ENCODE measurements around the gene ROPN1B. TPM values are rescaled to one million over a fixed set of nuclear protein-coding genes. Genes with fewer than 3 reads are reported as not detected.
"Not testable (repeated sequence)": the region's sequence is repeated elsewhere in the genome, so short reads cannot be mapped to it uniquely, and the experiment has no call there.

The ROPN1B gene
- total RNA-seq, result 0.10 TPM

DNA sequence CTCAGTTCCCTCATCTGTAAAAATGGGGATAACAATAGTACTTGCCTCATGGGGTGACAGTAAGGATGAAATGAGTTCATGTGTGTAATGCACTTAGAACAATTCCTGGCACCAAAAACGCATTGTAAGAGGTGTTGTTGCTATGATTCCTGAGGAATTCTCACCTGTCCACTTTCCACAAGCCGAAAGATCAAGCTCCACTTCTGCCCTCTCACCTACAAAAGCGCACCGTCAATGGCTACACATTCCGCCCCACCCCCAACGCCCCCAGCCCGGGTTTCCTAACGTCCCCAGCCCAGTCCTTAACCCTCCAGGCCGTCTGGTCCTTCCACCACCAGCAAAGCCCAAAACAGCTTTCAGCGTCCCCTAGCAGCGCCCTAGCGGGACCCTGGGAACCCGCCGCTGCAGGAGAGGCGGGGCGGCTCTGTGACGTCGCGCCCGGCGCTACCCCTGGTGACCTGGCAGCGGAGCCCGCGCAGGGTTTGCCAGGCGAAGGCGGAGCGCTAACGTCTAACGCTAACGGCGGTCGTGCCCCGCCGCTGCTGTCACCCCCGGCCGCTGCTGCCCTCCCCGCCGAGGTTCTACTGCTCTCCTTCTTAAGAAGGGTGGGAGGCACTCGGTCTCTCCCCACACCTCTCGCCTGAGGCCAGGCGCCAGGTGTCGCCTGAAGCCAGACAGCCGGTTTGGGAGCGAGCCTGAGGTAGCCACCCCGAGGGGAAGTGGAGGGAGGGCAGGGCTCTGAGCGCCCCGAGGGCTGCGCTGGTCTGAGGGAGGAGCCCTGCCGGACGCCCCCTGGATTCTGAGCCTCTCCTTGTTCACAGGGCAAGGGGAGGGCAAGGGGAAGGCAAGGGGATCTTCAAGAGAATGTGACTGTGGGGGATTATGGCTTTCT lies at the start of gene ROPN1B:
ROPN1B (plus strand) TSS at position 478 of the 892 bp plus-strand sequence. CDS start 2,877 bp downstream, outside the sequence.
- not testable (repeated sequence) for H3K4me3 ChIP-seq (ENCODE audit: low read length); H3K9me3 ChIP-seq (ENCODE audit: low read depth, low read length); H3K4me1 ChIP-seq (ENCODE audit: insufficient read depth, low read length)
- peaks cover 26% of the 10 kb centered on the region for H3K27me3 ChIP-seq (ENCODE audit: insufficient read depth, low read length)

DNA sequence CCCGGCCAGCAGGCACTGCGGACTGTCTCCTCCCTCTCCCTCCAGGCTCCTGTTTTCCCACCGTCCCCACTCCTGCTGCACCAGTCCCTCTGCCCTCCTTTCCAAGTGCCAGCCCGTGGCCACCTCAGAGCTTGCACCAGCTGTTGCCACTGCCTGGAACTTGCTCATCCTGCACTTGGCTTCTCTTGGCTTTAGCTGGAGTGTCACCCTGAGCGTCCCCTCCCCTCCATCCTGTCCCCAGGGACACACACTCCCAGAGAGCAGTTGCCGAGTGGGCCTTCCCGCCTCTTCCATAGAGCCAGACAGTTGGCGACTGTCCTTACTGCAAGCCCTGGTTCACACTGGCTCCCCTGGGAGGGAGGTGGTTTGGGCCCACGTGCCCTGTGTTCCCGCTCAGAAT lies 48.8 kb upstream of the ROPN1B start:
- not testable (repeated sequence) for H3K27me3 ChIP-seq (ENCODE audit: insufficient read depth, low read length); H3K4me3 ChIP-seq (ENCODE audit: low read length); H3K9me3 ChIP-seq (ENCODE audit: low read depth, low read length); H3K4me1 ChIP-seq (ENCODE audit: insufficient read depth, low read length)

DNA sequence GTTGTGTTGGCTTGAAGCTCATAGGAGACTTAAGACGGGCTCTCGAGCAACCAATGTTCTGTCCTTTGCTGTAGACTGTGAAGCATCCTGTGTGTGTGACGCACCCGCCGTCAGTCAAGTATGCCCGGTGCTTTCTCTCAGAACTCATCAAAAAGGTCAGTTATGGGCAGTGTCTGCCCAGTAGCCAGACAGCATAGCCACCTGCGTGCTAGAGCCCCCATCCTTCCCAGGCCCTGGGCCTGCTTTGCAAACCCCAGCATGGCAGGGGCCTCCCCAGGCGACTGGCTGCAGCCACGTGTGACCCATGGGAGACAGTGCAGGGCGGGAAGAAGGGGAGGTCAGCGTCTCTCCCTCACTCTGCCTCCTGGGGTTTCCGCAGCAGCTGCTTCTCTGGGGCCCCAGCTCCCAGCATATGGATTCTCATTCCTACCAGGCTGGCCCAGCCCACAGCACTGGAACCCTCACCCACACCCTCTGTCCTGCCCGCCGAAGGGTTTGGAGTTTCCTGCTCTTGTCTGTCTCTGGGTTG lies 48.2 kb upstream of the ROPN1B start:
- not testable (repeated sequence) for H3K4me1 ChIP-seq (ENCODE audit: insufficient read depth, low read length); H3K27me3 ChIP-seq (ENCODE audit: insufficient read depth, low read length)

GRCh38 chr3:125921712-125922111 lies 47.3 kb upstream of the ROPN1B start:
- H3K27me3 ChIP-seq (ENCODE audit: insufficient read depth, low read length); H3K4me1 ChIP-seq (ENCODE audit: insufficient read depth, low read length); H3K4me3 ChIP-seq (ENCODE audit: low read length); H3K9me3 ChIP-seq (ENCODE audit: low read depth, low read length): not testable (repeated sequence)

More for the DNA sequence above, 48.2 kb upstream of the ROPN1B start:
- not testable (repeated sequence) for H3K4me3 ChIP-seq (ENCODE audit: low read length); H3K9me3 ChIP-seq (ENCODE audit: low read depth, low read length)

DNA sequence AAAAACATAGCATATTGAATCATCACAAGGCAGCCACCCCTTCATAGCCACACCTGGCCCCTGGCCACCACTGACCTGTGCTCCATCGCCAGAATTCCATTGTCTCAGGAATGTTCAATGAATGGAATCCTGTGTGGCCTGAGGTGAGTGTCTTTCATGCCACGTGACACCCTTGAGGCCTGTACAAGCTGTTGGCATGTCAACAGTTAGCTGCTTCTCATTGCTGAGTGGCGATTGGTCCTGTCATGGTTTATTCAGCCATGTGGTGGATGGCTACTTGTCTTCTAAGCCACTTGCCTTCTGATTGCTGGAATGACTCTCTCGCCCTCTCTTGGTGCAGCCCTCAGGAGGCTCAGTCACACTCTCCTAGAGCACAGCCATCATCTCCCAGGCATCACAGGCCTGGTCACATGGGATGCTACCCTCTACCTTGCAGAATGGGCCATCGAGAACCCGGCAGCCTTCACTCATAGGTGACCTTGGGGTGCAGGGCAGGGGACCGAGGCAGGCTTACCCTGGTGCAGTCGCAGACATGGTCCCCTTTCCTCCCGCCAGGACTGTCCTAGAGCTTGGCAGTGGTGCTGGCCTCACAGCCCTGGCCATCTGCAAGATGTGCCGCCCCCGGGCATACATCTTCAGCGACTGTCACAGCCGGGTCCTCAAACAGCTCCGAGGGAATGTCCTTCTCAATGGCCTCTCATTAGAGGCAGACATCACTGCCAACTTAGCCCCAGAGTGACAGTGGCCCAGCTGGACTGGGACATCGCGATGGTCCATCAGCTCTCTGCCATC lies 45.5 kb upstream of the ROPN1B start:
- H3K4me3 ChIP-seq (ENCODE audit: low read length); H3K27me3 ChIP-seq (ENCODE audit: insufficient read depth, low read length); H3K9me3 ChIP-seq (ENCODE audit: low read depth, low read length); H3K4me1 ChIP-seq (ENCODE audit: insufficient read depth, low read length): not testable (repeated sequence)

GRCh38 chr3:125924276-125924675 lies 44.7 kb upstream of the ROPN1B start:
- H3K4me3 ChIP-seq (ENCODE audit: low read length); H3K4me1 ChIP-seq (ENCODE audit: insufficient read depth, low read length); H3K27me3 ChIP-seq (ENCODE audit: insufficient read depth, low read length); H3K9me3 ChIP-seq (ENCODE audit: low read depth, low read length): not testable (repeated sequence)

- not testable (repeated sequence) for H3K4me1 ChIP-seq (ENCODE audit: insufficient read depth, low read length); H3K27me3 ChIP-seq (ENCODE audit: insufficient read depth, low read length); H3K9me3 ChIP-seq (ENCODE audit: low read depth, low read length); H3K4me3 ChIP-seq (ENCODE audit: low read length)
Observed at GRCh38 chr3:125925727-125926126, 43.3 kb upstream of the ROPN1B start.

GRCh38 chr3:125928771-125929545 lies 40.0 kb upstream of the ROPN1B start:
- H3K4me3 ChIP-seq (ENCODE audit: low read length); H3K9me3 ChIP-seq (ENCODE audit: low read depth, low read length); H3K4me1 ChIP-seq (ENCODE audit: insufficient read depth, low read length); H3K27me3 ChIP-seq (ENCODE audit: insufficient read depth, low read length): not testable (repeated sequence)

- H3K4me3 ChIP-seq (ENCODE audit: low read length); H3K4me1 ChIP-seq (ENCODE audit: insufficient read depth, low read length); H3K9me3 ChIP-seq (ENCODE audit: low read depth, low read length); H3K27me3 ChIP-seq (ENCODE audit: insufficient read depth, low read length): not testable (repeated sequence)
Observed at GRCh38 chr3:125929765-125930164, 39.2 kb upstream of the ROPN1B start.

GRCh38 chr3:125931355-125931880 lies 37.6 kb upstream of the ROPN1B start:
- not testable (repeated sequence) for H3K9me3 ChIP-seq (ENCODE audit: low read depth, low read length); H3K27me3 ChIP-seq (ENCODE audit: insufficient read depth, low read length); H3K4me1 ChIP-seq (ENCODE audit: insufficient read depth, low read length); H3K4me3 ChIP-seq (ENCODE audit: low read length)

- not testable (repeated sequence) for H3K4me1 ChIP-seq (ENCODE audit: insufficient read depth, low read length); H3K9me3 ChIP-seq (ENCODE audit: low read depth, low read length); H3K4me3 ChIP-seq (ENCODE audit: low read length); H3K27me3 ChIP-seq (ENCODE audit: insufficient read depth, low read length)
Observed at GRCh38 chr3:125933397-125934173, 35.4 kb upstream of the ROPN1B start.

DNA sequence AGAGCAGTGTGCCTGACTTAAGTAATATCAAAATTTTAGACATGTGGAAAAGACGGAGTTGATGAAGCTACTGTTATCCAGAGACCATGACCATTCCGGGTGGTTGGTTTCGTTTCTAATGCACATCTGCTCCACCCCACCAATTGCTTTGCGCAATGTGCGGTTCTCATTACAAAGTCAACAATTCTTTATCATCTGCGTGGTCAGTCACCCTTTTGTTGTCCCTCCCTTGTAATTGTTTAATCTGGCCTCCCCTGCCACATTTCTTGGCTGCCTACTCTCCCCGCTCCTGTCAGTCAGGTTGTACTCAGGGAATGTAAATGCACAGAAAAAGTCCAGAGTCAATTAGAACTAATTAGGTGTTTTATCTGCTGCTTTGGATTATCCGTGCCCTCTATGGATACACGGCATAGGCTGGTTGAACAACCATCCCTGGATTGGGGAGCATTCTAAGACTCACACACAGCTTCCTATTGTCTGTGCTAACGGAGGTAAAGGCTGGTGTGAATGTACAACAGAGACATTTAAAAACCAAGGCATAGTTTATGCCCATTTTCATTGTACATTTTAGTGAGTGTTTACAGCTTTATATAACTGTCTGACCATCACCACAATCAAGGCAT lies 33.6 kb upstream of the ROPN1B start:
- H3K4me1 ChIP-seq (ENCODE audit: insufficient read depth, low read length); H3K4me3 ChIP-seq (ENCODE audit: low read length); H3K9me3 ChIP-seq (ENCODE audit: low read depth, low read length); H3K27me3 ChIP-seq (ENCODE audit: insufficient read depth, low read length): not testable (repeated sequence)

- H3K27me3 ChIP-seq (ENCODE audit: insufficient read depth, low read length); H3K4me1 ChIP-seq (ENCODE audit: insufficient read depth, low read length); H3K9me3 ChIP-seq (ENCODE audit: low read depth, low read length); H3K4me3 ChIP-seq (ENCODE audit: low read length): not testable (repeated sequence)
Observed at GRCh38 chr3:125936210-125936815, 32.7 kb upstream of the ROPN1B start.
